H9 (cell line): ENCODE results near the gene HDAC7. TPM values are rescaled to one million over a fixed set of nuclear protein-coding genes. Genes with fewer than 3 reads are reported as not detected.

ENCODE experiments used
- DNase-seq: peaks from one replicate; pipeline ENCODE4 v3.0.0-alpha.2; 2017
- H2AFZ ChIP-seq: one replicate; pipeline ENCODE4 v1.6.1; 2013; ENCODE audit warnings: mild to moderate bottlenecking, low read length, control low read depth, moderate library complexity
- H2AK5ac ChIP-seq: 2 replicates; pipeline ENCODE4 v1.6.1; 2013; ENCODE audit warnings: low read length, control low read depth, mixed read lengths; ENCODE audit not compliant: insufficient read length
- H2BK120ac ChIP-seq: one replicate; pipeline ENCODE4 v1.6.1; 2013; ENCODE audit warnings: low read depth, mild to moderate bottlenecking, low read length, control low read depth, inconsistent platforms; ENCODE audit not compliant: poor library complexity, severe bottlenecking
- H2BK12ac ChIP-seq: 2 replicates; pipeline ENCODE4 v1.6.1; 2013; ENCODE audit warnings: low read length, control low read depth, mixed read lengths, low read depth; ENCODE audit not compliant: insufficient read length
- H2BK15ac ChIP-seq: 2 replicates; pipeline ENCODE4 v1.6.1; 2013; ENCODE audit warnings: low read depth, low read length, control low read depth
- H2BK20ac ChIP-seq: one replicate; pipeline ENCODE4 v1.6.1; 2013; ENCODE audit warnings: low read depth, mild to moderate bottlenecking, low read length, control low read depth, inconsistent platforms; ENCODE audit not compliant: poor library complexity, severe bottlenecking
- H2BK5ac ChIP-seq: 2 replicates; pipeline ENCODE4 v1.6.1; 2013; ENCODE audit warnings: low read length, control low read depth, mixed read lengths; ENCODE audit not compliant: insufficient read length
- H3K14ac ChIP-seq: 2 replicates; pipeline ENCODE4 v1.6.1; 2013; ENCODE audit warnings: low read length, control low read depth; ENCODE audit not compliant: insufficient read depth
- H3K18ac ChIP-seq: 2 replicates; pipeline ENCODE4 v1.6.1; 2013; ENCODE audit warnings: low read depth, mild to moderate bottlenecking, mixed read lengths, low read length, control low read depth; ENCODE audit not compliant: insufficient read length
- H3K23ac ChIP-seq: 2 replicates; pipeline ENCODE4 v1.6.1; 2013; ENCODE audit warnings: low read length, control low read depth, mixed read lengths, low read depth; ENCODE audit not compliant: insufficient read length
- H3K23me2 ChIP-seq: 2 replicates; pipeline ENCODE4 v1.6.1; 2013; ENCODE audit warnings: low read depth, mild to moderate bottlenecking, mixed read lengths, low read length, control low read depth; ENCODE audit not compliant: insufficient read length, poor library complexity, severe bottlenecking
- H3K27ac ChIP-seq: 2 replicates; pipeline ENCODE4 v1.5.1; 2013; ENCODE audit warnings: low read length, control low read depth, mixed read lengths, low read depth; ENCODE audit not compliant: insufficient read length
- H3K27me3 ChIP-seq: 2 replicates; pipeline ENCODE4 v1.6.1; 2013; ENCODE audit warnings: low read length, control low read depth, inconsistent platforms; ENCODE audit not compliant: insufficient read depth
- H3K4ac ChIP-seq: 2 replicates; pipeline ENCODE4 v1.6.1; 2013; ENCODE audit warnings: low read depth, mild to moderate bottlenecking, control low read depth, inconsistent platforms, low read length, moderate library complexity
- H3K4me1 ChIP-seq: 2 replicates; pipeline ENCODE4 v1.6.1; 2013; ENCODE audit warnings: low read length, control low read depth, inconsistent platforms; ENCODE audit not compliant: insufficient read depth
- H3K4me2 ChIP-seq: 2 replicates; pipeline ENCODE4 v1.6.1; 2013; ENCODE audit warnings: low read length, control low read depth, mixed read lengths; ENCODE audit not compliant: insufficient read length, insufficient read depth
- H3K56ac ChIP-seq: 2 replicates; pipeline ENCODE4 v1.6.1; 2013; ENCODE audit warnings: low read depth, mild to moderate bottlenecking, mixed read lengths, low read length, control low read depth; ENCODE audit not compliant: insufficient read length
- H3K79me1 ChIP-seq: 2 replicates; pipeline ENCODE4 v1.6.1; 2013; ENCODE audit warnings: low read depth, mild to moderate bottlenecking, moderate library complexity, low read length, control low read depth, inconsistent platforms; ENCODE audit not compliant: insufficient read depth, poor library complexity, severe bottlenecking
- H3K79me2 ChIP-seq: 2 replicates; pipeline ENCODE4 v1.6.1; 2013; ENCODE audit warnings: low read length, control low read depth, inconsistent platforms; ENCODE audit not compliant: insufficient read depth
- H3K9ac ChIP-seq: 2 replicates; pipeline ENCODE4 v1.6.1; 2013; ENCODE audit warnings: low read length, control low read depth, mixed read lengths; ENCODE audit not compliant: insufficient read length; ENCODE audit errors: extremely low read depth
- H3K9me3 ChIP-seq: one replicate; pipeline ENCODE4 v1.6.1; 2013; ENCODE audit warnings: low read depth, low read length, inconsistent platforms; ENCODE audit not compliant: control insufficient read depth
- H3T11ph ChIP-seq: one replicate; pipeline ENCODE4 v1.6.1; 2013; ENCODE audit warnings: mild to moderate bottlenecking, low read length, control low read depth, inconsistent platforms
- H4K20me1 ChIP-seq: one replicate; pipeline ENCODE4 v1.6.1; 2013; ENCODE audit not compliant: control insufficient read depth, insufficient read length, insufficient read depth
- H4K5ac ChIP-seq: 2 replicates; pipeline ENCODE4 v1.6.1; 2013; ENCODE audit warnings: low read depth, mild to moderate bottlenecking, mixed read lengths, low read length, control low read depth; ENCODE audit not compliant: insufficient read length
- H4K8ac ChIP-seq: replicated peaks from 2 replicates; pipeline ENCODE4 v1.6.1; 2013; ENCODE audit warnings: low read length, control low read depth, mixed read lengths, low read depth; ENCODE audit not compliant: insufficient read length
- H4K91ac ChIP-seq: 2 replicates; pipeline ENCODE4 v1.6.1; 2013; ENCODE audit warnings: low read depth, mild to moderate bottlenecking, moderate library complexity, mixed read lengths, low read length, control low read depth; ENCODE audit not compliant: insufficient read length
- H3K27ac Mint-ChIP-seq, 3 experiments: 2 replicates in 2 of 3; 3 replicates in 1 of 3; pipeline ENCODE4 v1.8.0; 2020 to 2021; ENCODE audit warnings: mixed read lengths in 3 of 3, mild to moderate bottlenecking in 1 of 3, moderate library complexity in 1 of 3
- H3K27me3 Mint-ChIP-seq: 2 replicates; pipeline ENCODE4 v1.8.0; 2021; ENCODE audit warnings: low read depth, mild to moderate bottlenecking, moderate library complexity, mixed read lengths
- H3K36me3 Mint-ChIP-seq, 3 experiments: 2 replicates in 2 of 3; 3 replicates in 1 of 3; pipeline ENCODE4 v1.8.0; 2020 to 2021; ENCODE audit warnings: low read depth in 3 of 3, mixed read lengths in 3 of 3; ENCODE audit not compliant: insufficient read depth in 1 of 3
- H3K4me1 Mint-ChIP-seq, 2 experiments: 2 replicates each; pipeline ENCODE4 v1.8.0; 2020; ENCODE audit warnings: mixed read lengths in 2 of 2
- H3K4me3 Mint-ChIP-seq, 2 experiments: 2 replicates in 1 of 2; 3 replicates in 1 of 2; pipeline ENCODE4 v1.8.0; 2020 to 2021; ENCODE audit warnings: mild to moderate bottlenecking in 2 of 2, mixed read lengths in 2 of 2, moderate library complexity in 1 of 2
- H3K9me3 Mint-ChIP-seq, 2 experiments: 2 replicates in 1 of 2; 3 replicates in 1 of 2; pipeline ENCODE4 v1.8.0; 2020; ENCODE audit warnings: mild to moderate bottlenecking in 2 of 2, mixed read lengths in 2 of 2, moderate library complexity in 1 of 2
- WGBS: extraction: QIAGEN DNeasy Blood & Tissue Kit; methylation state at CpG from one replicate; pipeline ENCODE4 v1.1.7; 2013; ENCODE audit warnings: missing lambda C conversion rate, low lambda C conversion rate, mixed read lengths; ENCODE audit not compliant: insufficient read length; ENCODE audit errors: extremely low coverage; 5-methylcytosine and 5-hydroxymethylcytosine counted together
- total RNA-seq: library from RNA; stranded (reverse); gene quantifications from 2 replicates; pipeline ENCODE4 v1.2.1, GENCODE V29; 2021
- TF ChIP-seq, protein P1 (sequence below): fragments of 200-600 bp; sonication (generic); conservative IDR thresholded peaks from 3 replicates; pipeline ENCODE4 v1.8.0; 2021; ENCODE audit warnings: antibody characterized with exemption, mild to moderate bottlenecking

Gene HDAC7
- total RNA-seq, 1 experiment from 2014 or later, result 72.1 TPM

DNA sequence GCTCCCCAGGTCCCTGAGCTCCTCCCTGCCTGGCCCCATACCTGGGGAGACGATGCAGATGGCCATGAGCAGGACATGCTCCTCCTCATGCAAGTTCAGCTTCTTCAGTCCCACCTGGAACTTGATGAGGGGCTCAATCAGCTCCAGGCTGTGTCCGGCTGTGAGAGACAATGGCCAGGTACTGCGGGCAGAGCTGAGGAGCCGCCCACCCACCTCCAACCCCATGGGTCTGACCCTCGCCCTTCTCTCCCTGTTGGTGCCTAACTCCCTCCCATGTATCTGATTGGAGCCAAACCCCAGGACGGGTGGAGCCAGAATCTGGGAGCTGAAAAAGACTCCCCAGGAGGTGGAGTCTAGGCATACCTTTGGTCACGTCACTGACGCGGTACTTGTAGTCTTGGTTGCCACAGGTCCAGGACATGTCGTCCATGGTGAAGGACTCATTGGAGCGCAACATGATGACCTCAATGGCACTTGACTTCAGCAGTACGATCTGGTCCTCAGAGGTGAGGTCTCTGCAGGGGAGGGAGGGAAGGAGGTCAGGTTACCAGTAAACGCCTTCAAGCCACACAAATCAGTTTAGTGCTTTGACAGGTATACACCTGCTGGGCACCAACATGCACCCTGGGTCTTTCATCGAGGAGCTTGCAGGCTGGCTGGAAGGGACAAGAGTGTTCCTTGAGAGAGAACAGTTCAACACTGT lies 26.7 kb upstream of the HDAC7 start:
- no peak overlapping the region; a peak in 1 of 7 replicates for H3K27ac Mint-ChIP-seq
- no peaks in the 10 kb centered on the region for H3K79me1 ChIP-seq
- no peak overlapping the region for H3K23ac ChIP-seq
- no peaks in the 10 kb centered on the region; a peak in 1 of 7 replicates for H3K36me3 Mint-ChIP-seq
- H3K27me3 Mint-ChIP-seq, result peaks cover 25% of the 10 kb centered on the region
- H2BK5ac ChIP-seq, result no peak overlapping the region
- H2AK5ac ChIP-seq, result no peak overlapping the region
- no peak overlapping the region for H4K91ac ChIP-seq
- no peak overlapping the region for H4K8ac ChIP-seq
- H3T11ph ChIP-seq, result no peak overlapping the region
- H3K23me2 ChIP-seq, result no peaks in the 10 kb centered on the region
- H2BK120ac ChIP-seq, result no peak overlapping the region
- H3K4me1 Mint-ChIP-seq, result peaks cover 33 to 35% of the 10 kb centered on the region in 2 experiments
- H3K18ac ChIP-seq, result no peak overlapping the region
- no peak overlapping the region for H2AFZ ChIP-seq
- no peak overlapping the region for H3K9ac ChIP-seq
- H3K14ac ChIP-seq, result no peak overlapping the region
- no peak overlapping the region for H4K5ac ChIP-seq
- WGBS, result no CpG with 5 or more reads among the region's 14 CpGs
- H3K4me1 ChIP-seq, result peaks cover 4% of the 10 kb centered on the region; the same call in 1 of the 2 replicates
- H3K79me2 ChIP-seq, result no peaks in the 10 kb centered on the region
- TF ChIP-seq, protein P1, sequence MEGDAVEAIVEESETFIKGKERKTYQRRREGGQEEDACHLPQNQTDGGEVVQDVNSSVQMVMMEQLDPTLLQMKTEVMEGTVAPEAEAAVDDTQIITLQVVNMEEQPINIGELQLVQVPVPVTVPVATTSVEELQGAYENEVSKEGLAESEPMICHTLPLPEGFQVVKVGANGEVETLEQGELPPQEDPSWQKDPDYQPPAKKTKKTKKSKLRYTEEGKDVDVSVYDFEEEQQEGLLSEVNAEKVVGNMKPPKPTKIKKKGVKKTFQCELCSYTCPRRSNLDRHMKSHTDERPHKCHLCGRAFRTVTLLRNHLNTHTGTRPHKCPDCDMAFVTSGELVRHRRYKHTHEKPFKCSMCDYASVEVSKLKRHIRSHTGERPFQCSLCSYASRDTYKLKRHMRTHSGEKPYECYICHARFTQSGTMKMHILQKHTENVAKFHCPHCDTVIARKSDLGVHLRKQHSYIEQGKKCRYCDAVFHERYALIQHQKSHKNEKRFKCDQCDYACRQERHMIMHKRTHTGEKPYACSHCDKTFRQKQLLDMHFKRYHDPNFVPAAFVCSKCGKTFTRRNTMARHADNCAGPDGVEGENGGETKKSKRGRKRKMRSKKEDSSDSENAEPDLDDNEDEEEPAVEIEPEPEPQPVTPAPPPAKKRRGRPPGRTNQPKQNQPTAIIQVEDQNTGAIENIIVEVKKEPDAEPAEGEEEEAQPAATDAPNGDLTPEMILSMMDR, result no peak
- H4K20me1 ChIP-seq, result no peaks in the 10 kb centered on the region
- H2BK15ac ChIP-seq, result no peak overlapping the region
- no peaks in the 10 kb centered on the region for H3K9me3 ChIP-seq
- H3K4ac ChIP-seq, result no peak overlapping the region
- H3K27ac ChIP-seq, result no peak overlapping the region
- H3K56ac ChIP-seq, result no peak overlapping the region
- no peak overlapping the region for H2BK20ac ChIP-seq
- H3K4me2 ChIP-seq, result no peak overlapping the region
- no peaks in the 10 kb centered on the region; the same call in 1 of the 2 replicates for H3K27me3 ChIP-seq
- no peaks in the 10 kb centered on the region; a peak in 1 of 5 replicates for H3K9me3 Mint-ChIP-seq
- no peak overlapping the region for H2BK12ac ChIP-seq
- peak; percentile 36 for DNase-seq
- no peak overlapping the region for H3K4me3 Mint-ChIP-seq
